Measurements from ENCODE around the gene LRRC2.
"Not testable (repeated sequence)": the region's sequence is repeated elsewhere in the genome, so short reads cannot be mapped to it uniquely, and the experiment has no call there.

The LRRC2 gene

DNA sequence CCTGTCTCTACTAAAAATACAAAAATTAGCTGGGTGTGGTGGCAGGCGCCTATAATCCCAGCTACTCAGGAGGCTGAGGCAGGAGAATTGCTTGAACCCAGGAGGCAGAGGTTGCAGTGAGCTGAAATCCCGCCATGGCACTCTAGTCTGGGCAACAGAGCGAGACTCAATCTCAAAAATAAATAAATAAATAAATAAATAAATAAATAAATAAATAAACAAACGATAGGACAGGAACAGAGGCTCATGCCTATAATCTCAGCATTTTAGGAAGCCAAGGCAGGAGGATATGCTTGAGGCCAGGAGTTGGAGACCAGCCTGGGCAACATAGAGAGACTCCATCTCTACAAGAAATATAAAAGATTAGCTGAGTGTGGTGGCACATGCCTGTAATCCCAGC, 43.9 kb downstream of the LRRC2 start:
- not testable (repeated sequence) for DNase-seq

DNA sequence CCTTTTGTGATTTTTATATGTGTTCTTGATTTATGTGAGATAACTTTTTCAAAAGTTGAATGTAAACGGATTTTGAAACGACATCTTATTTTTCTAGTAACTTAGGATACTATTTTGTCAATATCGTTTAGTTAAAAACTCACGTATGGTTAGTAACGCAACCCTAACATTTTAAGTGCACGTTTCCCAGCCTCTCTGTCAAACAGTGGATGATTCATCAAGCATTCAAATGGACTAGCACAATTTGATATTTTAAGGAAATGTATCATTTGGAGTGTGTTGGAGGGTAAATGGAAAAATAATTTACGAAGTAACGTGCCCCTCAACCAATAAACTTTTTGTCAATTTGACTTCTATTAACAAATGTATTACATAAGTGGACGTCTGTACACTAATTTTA, 45.0 kb downstream of the LRRC2 start:
- DNase-seq, result no peak

DNA sequence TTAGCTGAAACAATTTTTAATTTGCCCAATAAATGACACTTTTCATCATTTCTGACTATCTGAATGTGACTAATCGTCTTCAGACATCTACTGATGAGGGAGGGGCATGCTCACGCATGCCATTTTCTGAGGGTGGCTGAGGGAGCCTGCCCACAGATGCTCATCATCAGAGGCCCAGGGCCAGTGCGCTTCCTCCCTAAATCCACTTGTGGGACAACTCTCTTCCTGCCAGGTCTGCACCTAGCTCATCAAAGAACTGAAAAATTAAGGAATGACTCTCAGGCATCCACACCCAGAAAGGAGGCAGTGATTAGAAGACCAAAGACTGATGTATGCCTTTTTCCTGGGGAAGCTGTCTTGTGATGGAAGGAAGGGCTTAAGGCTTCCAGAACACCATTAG, 45.6 kb downstream of the LRRC2 start:
- DNase-seq, result no peak

DNA sequence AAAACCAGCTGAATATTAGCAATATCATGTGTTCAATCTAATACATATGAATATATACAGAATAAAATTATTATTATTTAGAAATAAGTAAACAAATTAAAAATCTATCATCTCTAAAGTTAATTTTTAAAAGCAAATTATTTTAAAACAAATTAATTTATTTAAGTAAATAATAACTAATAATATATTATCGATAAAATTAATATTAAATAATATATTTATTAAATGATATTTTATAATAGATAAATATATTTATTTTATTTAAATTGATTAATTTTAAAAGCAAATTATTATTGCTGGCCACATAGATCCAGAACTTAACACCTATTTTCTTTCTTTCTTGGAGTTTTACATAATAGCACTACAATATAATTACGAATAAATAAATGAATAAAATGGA, 46.1 kb downstream of the LRRC2 start:
- no peak for DNase-seq

DNA sequence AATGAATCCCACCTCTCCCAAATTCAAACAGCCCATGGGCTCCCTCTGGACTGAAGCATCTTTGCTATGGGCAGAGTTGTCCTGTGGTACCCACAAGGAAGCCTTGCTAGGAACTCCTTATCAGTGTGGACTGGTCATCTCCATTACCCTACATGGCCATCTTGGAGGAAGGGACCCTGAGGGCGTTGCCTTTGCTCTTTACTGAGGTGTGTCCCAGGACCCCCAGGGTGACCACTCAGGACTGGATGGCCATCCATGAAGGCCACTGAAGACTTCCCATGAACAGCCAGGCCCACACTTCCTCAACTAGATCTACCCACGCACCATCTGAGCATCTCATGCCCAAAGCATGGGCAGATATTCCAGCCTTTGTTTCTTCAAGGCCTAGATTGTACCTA, 48.3 kb downstream of the LRRC2 start:
- DNase-seq, result no peak

DNA sequence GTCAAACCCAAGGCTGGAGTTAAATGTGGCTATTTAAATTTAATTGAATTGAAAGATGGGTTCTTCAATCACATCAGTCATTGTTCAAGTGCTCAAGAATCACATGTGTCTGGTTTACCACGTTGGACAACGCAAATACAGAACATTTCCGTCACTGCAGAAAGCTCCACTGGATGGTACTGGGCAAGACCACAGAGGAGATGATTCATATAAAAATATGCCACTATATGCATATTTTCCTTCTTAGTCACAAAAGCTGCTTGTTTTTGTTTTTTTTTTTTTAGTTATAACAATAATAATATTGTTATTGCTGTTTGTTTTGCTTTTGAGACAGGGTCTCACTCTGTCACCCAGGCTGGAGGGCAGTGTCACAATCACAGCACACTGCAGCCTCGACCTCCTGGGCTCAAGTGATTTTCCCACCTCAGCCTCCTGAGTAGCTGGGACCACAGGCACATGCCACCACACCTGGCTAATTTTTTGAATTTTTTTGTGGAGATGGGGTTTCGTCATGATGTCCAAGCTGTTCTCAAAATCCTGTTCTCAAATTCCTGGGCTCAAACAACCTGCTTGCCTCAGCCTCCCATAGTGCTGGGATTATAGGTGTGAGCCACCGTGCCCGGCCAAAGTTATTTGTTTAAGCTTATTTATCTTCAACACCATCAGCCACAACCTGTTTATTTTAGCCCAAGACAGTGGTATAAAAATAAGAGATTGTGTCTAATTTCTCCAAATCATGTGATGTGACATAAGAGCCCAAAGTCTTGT, 48.9 kb downstream of the LRRC2 start:
- DNase-seq, result no peak

DNA sequence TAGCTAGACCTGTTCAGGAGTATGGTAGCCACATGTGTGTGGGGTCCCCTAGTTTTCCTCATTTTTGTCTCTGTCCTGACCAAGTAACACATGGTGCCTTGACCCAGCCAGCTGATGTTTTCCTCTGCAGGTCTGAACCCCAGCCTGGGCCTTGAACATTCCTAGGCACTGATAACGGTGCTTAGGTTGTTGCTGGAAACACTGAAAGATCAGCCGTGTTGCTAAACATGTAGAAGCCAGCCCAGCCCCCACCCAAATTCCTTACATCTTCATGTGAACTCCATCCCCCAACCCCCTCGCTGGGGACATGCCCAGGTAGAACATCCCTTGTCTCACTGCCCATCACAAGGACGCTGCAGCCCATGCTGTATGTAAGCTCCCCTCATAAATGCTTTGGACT, 49.6 kb downstream of the LRRC2 start:
- DNase-seq, result no peak

DNA sequence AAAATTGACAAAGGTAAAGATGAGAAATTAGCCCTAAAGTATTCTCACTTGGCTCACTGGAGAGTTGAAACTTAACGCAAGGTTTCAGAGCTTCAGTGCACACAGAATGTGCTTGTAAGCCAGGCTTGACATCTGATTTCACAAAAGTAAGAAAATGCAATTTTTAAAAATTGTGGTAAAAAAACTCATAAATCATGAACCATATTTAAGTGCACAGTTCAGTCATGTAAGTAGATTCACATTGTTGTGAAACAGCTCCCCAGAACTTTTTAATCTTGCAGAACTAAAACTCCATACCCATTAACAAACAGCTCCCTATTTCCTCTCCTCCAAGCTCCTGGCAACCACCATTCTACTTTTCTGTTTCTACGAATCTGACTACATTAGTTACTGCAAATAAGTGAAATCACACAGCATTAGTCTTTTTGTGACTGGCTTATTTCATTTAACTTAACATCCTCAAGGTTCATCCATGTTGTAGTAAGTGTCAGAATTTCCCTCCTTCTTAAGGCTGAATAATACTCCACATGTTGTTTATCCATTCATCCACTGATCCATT, 53.8 kb downstream of the LRRC2 start:
- no peak for DNase-seq

DNA sequence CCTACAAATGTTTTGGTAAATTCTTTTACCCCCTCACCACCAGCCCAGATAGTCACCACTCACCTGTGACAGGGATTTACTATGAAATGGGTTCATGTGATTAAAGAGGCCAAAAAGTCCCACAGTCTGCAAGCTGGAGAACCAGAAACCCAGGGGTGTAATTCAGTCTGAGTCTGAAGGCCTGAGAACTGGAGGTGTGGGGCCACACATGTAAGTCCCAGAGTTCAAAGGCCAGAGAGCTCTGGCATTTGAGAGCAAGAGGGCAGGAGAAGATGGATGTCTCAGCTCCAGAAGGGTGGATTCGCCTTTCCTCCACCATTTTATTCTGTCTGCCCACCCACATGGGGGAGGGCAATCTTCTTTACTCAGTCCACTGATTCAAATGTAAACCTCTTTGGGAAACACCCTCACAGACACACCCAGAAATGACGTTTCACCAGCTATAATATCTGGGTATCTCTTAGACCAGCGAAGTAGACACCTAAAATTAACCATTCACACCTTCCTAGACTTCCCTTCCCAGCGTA, 56.4 kb downstream of the LRRC2 start:
- DNase-seq, result no peak

DNA sequence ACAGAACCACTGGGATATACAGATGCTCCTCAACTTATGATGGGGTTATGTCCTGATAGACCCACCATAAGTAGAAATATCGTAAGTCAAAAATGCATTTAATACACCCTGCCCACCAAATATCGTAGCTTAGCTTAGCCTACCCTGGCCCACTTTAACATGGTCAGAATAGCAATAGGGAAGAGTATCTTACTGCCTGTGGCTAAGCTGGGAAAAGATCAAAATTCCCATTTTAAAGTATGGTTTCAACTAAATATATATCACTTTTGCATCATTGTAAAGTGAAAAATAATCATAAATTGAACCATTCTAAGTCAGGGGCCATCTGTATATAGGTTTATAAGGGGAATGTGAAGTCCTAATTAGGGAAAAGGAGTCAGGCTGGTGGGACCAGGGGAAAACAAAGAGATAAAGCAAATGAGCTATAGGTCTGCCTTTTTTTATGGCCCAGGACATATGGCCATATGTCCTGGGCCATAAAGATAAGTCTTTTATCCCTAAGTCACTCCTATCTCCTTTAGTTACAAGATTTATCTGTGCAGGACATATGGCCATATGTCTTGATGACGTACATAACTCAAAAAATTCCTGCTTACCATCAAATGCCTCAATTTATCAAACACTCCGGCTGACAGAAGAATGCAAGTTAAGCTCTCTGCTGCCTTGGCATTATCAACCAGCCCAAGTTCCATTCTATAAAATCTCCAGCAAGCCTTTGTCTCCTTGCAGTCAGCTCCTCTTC, 57.1 kb downstream of the LRRC2 start:
- no peak for DNase-seq

DNA sequence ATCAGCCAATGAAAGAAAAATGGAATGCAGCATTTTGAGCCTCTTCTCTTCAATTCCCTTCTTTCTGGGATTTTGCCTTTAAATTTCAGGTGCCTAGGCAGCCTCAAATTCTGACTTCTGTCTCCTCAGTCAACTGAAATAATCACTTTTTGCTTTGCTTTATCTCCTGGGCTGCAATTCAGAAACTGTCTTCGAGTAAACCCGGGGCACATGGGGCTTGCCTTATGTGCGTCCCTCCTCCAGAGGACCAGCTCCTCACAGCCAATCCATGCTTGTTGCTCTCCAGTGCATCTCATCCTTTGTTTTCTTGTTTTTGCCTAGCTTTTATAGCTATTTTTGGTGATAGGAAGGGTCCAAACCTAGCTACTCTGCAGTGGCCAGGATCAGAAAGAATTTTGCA, 59.6 kb downstream of the LRRC2 start:
- DNase-seq, result no peak

DNA sequence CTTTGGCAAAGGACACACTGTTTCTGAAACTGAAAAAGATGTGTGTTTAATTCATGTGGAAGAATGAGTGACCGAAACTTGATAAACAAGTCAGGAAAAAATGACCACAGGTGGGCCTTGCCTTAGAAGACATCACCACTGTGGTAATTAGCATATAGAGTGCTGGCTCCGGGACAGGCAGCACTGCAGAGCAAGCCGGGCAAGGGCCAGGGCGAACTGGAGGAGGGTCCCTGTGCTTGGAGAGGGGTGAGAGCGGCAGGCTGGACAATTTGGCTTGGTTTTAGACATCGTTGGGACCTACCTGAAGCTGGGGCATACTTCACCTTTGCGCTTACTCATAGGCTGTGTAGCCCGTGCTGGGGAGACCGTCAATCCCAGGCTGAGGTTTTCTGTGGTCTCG, 60.1 kb downstream of the LRRC2 start:
- no peak for DNase-seq

DNA sequence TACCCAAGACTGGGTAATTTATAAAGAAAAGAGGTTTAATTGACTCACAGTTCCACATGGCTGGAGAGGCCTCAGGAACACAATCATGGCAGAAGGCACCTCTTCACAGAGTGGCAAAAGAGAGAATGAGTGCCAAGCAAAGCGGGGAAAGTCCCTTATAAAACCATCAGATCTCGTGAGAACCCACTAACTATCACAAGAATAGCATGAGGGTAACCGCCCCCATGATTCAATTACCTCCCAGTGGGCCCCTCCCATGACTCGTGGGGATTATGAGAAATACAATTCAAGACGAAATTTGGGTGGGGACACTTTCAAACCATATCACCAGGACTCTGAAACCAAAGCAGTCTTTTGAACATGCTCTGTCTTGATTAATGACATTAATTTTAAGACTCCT, 61.3 kb downstream of the LRRC2 start:
- no peak for DNase-seq

DNA sequence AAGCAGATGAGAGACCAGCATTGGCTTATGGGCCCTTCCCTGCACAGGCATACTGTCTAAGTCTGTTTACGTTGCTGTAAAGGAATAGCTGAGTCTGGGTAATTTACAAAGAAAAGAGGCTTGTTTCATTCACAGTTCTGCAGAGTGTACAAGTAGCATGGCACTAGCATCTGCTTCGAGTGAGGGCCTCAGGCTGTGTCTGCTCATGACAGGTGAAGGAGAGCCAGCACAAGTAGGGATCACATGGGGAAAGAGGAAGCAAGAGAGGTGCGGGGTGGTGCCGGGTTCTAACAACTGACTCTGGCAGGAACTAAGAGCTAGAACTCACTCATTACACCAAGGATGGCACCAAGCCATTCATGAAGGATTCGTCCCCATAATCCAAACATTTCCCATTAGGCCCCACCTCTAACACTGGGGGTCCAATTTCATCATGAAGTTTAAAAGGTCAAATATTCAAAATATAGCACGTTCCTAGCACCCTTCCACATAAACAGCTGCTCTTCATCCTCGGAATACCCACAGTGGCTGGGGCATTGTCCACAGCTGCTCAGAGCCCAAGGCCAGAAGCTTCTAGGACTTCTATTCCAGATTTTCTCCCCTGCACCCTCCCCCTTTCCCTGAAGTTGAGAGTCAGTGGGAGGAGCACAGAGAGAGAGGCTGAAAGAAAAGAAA, 62.8 kb downstream of the LRRC2 start:
- DNase-seq, result no peak

DNA sequence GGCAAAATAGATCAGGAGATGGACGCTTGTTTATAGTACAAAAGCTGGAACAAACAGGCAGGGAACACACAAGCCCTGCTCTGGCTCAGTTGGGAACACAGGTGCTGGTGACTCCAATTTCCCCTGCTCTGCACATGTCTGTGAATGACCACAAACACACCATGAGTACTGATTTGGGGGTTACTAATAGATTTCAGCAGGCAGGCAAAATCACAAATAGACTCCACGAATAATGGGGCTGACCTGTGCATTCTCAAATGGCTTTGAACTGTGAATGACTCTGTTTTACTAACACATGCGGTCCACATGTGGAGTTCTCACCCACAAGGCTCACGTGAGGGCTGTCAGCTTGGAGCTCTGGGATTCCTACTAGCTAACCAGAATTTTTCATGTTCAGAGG, 64.4 kb downstream of the LRRC2 start:
- no peak for DNase-seq

DNA sequence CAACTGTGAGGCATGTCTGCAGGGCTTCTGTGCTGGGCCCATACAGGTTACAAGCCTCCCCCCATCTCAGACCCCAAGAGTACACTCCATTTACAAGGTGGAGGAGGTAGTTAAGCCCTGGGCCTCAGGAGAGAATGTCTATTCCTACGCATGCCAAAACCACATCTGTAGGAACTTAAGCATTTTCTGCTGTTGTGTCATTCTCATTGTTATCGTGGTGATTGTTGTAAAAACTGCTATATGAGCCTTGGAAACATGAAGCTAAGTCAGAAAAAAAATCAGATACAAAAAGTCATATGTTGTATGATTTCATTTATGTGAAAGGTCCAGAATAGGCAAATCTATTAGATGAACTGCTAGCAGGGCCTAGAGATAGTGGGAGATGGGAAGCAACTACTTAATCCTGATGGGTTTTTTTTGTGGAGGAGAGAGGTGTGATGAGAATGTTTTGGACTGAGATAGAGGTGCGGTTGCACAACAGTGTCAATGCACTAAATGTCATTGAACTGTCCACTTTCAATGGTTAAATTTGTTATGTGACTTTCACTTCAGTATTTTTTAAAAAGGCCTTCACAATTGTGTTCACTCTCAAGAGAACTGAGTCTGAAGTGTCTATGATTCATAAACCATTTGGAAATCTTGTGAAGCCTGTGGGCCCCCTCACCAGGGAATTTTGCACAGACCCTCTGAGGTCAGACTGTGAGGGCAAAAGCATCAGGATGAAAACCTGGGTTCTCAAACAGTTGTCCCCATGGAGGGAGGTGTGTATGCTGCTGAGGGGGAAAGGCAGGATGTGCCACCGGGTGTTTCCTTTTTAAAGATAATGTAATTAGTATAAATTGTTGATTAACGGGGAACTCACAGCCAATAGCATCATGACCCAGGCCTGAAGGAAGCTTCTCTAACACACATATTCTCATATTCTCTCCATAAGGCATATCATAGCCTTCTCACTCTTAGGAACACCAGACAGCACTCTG, 65.2 kb downstream of the LRRC2 start:
- DNase-seq, result no peak

DNA sequence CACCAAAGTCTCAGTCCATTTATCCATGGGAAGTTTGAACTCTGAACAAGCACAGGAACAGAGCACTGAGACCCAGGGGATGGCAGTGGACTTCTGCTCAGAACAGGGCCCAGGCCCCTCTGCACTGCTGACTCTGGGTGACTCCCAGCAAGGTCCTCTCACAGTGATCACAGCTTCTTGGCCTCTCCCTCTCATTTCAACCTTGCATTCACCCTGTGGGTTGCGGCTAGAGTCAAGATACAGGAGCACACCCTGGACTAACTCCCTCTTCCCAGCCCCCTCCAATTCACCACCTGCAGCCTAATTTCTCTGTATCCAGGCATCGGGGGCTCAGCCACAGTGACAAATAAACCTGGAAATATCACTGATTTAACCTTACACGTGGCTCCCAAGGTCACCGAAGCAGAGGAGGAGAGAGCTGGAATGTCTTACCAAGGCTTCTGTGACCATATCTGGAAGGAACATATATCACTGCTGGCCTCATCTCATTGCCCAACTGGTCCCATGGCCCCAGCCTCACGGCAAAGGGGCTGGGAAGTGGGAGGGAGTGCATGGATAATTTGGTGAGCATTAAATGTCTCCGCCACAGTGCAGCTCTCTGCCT, 67.1 kb downstream of the LRRC2 start:
- DNase-seq, result no peak

DNA sequence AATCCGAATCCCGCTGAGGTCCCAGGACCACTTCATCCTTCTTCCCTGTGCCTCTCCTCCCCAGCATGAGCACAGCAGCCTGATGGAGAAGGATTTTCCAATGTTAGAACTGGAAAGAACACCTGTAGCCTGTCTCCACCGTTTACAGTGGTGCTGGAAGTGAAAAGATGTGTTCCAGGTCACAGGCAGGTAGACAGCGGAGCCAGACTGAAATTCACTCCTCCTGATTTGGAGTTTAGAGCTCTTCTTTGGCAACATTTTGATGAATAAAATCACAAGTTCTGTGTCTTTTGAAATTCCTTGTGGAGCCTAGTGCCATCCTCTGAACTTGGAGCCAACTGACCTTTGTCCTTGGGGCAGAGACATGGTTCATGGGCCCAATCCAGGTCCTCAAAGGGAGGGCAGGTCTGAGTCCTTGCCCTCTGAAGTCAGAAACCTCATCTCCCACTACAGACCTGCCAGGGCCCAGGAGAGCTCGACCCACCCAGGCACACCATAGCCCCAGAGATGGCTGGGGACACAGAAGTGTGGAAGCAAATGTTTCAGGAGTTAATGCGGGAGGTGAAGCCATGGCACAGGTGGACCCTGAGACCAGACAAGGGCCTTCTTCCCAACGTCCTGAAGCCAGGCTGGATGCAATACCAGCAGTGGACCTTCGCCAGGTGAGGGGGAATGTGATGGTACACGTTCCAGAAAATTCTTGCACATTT, 68.4 kb downstream of the LRRC2 start, which contains the start of gene RTP3:
Gene RTP3, plus strand, starts transcription at position 421 of the 710 bp plus-strand sequence. Its CDS starts 87 bp downstream, at position 508.
- DNase-seq, result no peak

DNA sequence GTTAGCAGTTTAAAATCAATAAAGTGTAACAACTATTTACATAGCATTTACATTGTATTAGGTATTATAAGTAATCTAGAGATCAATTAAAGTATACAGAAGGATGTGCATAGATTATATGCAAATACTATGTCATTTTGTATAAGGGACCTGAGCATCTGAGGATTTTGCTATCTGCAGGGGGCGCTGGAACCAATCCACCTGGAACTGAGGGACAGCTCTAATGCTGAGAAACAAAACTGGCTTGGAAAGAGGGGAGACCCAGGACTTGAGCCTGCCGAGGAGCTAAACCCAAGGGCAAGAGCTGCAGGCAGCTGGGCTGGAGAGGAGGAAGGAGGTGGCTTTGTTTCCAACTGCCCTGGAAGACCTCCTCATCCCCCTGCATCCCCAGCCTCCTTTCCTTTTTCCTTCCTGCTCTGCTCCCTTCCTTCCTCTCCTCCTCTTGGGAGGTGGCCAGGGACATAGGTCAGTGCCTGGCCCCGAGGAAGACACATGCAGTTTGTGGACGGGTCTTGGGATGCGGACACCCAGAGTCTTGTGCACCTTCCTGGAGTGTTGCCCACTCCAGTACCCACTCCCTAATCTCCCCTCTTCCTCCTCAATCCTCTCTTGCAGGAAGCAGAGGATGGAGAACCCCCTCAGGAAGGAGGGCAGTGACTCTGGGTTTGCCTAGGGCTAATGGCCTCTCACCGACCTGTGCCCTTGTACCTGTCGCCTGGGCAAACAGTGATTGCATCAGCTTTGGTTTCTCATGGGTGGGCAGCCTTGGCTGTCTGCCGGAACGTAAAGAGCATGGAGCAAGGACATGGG, 69.2 kb downstream of the LRRC2 start:
- no peak for DNase-seq

DNA sequence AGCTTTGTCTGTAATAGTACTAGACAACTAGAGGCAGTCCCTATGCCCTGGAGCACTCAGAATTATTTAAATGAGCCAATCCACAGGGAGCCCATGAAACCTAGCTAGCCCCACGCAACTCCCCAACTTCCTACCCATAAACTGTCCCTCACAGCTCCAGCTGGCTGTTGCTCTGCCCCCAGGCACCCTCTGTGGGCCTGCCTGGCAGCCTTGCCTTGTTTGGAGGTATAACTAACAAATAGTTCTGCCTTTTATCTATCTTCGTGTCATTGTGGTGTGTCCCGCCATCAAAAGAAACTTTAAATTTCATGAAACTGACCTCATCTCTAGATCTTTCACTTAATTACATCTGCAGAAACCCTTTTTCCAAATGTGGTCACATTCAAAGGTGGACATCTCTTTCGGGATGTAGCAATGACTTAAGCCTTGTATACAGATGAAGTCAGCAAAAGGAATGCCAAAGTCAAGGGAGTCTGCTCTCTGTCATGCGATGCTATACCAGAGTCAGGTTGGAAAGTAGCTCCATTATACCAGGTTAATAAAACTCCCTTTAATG, 70.1 kb downstream of the LRRC2 start:
- no peak for DNase-seq
